DOHH2 (cell line): ENCODE data around the gene MPND.

Source experiments
- H3F3A ChIP-seq: fragments of 200-600 bp; sonication (generic), shearing (Covaris generic); 2 replicates; pipeline ENCODE4 v1.6.0; 2016; ENCODE audit warnings: antibody characterized with exemption, mild to moderate bottlenecking; ENCODE audit not compliant: control insufficient read depth, insufficient read depth
- H3K27ac ChIP-seq: fragments of 200-600 bp; sonication (generic); 2 replicates; pipeline ENCODE4 v1.5.1; 2014; ENCODE audit warnings: low read depth, mild to moderate bottlenecking, low read length, moderate library complexity
- H3K27me3 ChIP-seq: fragments of 200-600 bp; sonication (generic); 2 replicates; pipeline ENCODE4 v1.6.1; 2014; ENCODE audit warnings: mild to moderate bottlenecking, low read length, mixed read lengths; ENCODE audit not compliant: control insufficient read depth
- H3K36me3 ChIP-seq: fragments of 200-600 bp; sonication (generic); 2 replicates; pipeline ENCODE4 v1.6.1; 2014; ENCODE audit warnings: mild to moderate bottlenecking, low read length, moderate library complexity, mixed read lengths; ENCODE audit not compliant: control insufficient read depth
- H3K4me1 ChIP-seq: fragments of 200-600 bp; sonication (generic); 2 replicates; pipeline ENCODE4 v1.6.1; 2014; ENCODE audit warnings: mild to moderate bottlenecking, low read length, mixed read lengths; ENCODE audit not compliant: control insufficient read depth
- H3K4me2 ChIP-seq: fragments of 200-600 bp; sonication (generic); 2 replicates; pipeline ENCODE4 v1.6.0; 2014; ENCODE audit warnings: mild to moderate bottlenecking, low read length, moderate library complexity
- H3K4me3 ChIP-seq: fragments of 200-600 bp; sonication (generic); 2 replicates; pipeline ENCODE4 v1.5.1; 2014; ENCODE audit warnings: mild to moderate bottlenecking, low read length, mixed read lengths
- H3K79me2 ChIP-seq: fragments of 200-600 bp; sonication (generic); 2 replicates; pipeline ENCODE4 v1.6.1; 2014; ENCODE audit warnings: mild to moderate bottlenecking, low read length, mixed read lengths; ENCODE audit not compliant: control insufficient read depth
- H3K9me2 ChIP-seq: fragments of 200-600 bp; sonication (generic); replicated peaks from 2 replicates; pipeline ENCODE4 v1.6.1; 2014; ENCODE audit warnings: mild to moderate bottlenecking, low read length, mixed read lengths; ENCODE audit not compliant: control insufficient read depth
- H3K9me3 ChIP-seq: fragments of 200-600 bp; sonication (generic); 2 replicates; pipeline ENCODE4 v1.6.1; 2014; ENCODE audit warnings: antibody characterized with exemption, low read length, mixed read lengths; ENCODE audit not compliant: control insufficient read depth, insufficient read depth
- H4K20me1 ChIP-seq: fragments of 200-600 bp; sonication (generic); 2 replicates; pipeline ENCODE4 v1.6.0; 2014; ENCODE audit warnings: low read depth, mild to moderate bottlenecking, antibody characterized with exemption, low read length, moderate library complexity; ENCODE audit not compliant: control insufficient read depth, insufficient read depth
- CTCF ChIP-seq: fragments of 200-600 bp; sonication (generic); IDR thresholded peaks from one replicate; pipeline ENCODE4 v1.5.1; 2014; ENCODE audit warnings: antibody characterized with exemption, mild to moderate bottlenecking, low read depth, low read length; ENCODE audit not compliant: poor library complexity, severe bottlenecking
- EZH2phosphoT487 ChIP-seq: fragments of 200-600 bp; sonication (generic); IDR thresholded peaks from 2 replicates; pipeline ENCODE4 v1.6.1; 2017; ENCODE audit warnings: borderline replicate concordance, mild to moderate bottlenecking, antibody characterized with exemption, low read length, moderate library complexity, mixed read lengths

The MPND gene

GRCh38 chr19:4370418-4371041 lies 27.2 kb downstream of the MPND start:
- H3K36me3 ChIP-seq: peaks cover 25% of the 10 kb centered on the region
- TF ChIP-seq EZH2phosphoT487 (no peak), CTCF (no peak)
- peak overlapping the region; percentile 70 for H3K4me2 ChIP-seq

GRCh38 chr19:4371247-4372164 lies 28.1 kb downstream of the MPND start:
- peak overlapping the region; percentile 68; the same call in 1 of the 2 replicates for H3K4me3 ChIP-seq
- H3F3A ChIP-seq: 0 out of 2 replicates have a peak, but pooled peaks cover 3% of the 10 kb centered on the region
- H3K27me3 ChIP-seq: no peaks in the 10 kb centered on the region
- peaks cover 67% of the 10 kb centered on the region for H3K4me1 ChIP-seq
- no peaks in the 10 kb centered on the region for H3K9me3 ChIP-seq
- TF ChIP-seq CTCF: no peak
- TF ChIP-seq EZH2phosphoT487: no peak
- H3K79me2 ChIP-seq: peaks cover 78% of the 10 kb centered on the region
- H3K9me2 ChIP-seq: no peaks in the 10 kb centered on the region
- peaks cover 30% of the 10 kb centered on the region for H4K20me1 ChIP-seq
- peak overlapping the region; percentile 70 for H3K4me2 ChIP-seq
- H3K27ac ChIP-seq: no peak overlapping the region
- peaks cover 16% of the 10 kb centered on the region for H3K36me3 ChIP-seq

More at GRCh38 chr19:4370418-4371041, 27.2 kb downstream of the MPND start:
- Histone ChIP-seq H3K79me2 (peaks cover 69% of the 10 kb centered on the region), H3K27me3 (no peaks in the 10 kb centered on the region), H3F3A (0 out of 2 replicates have a peak, but pooled peaks cover 3% of the 10 kb centered on the region), H3K9me2 (no peaks in the 10 kb centered on the region), H4K20me1 (peaks cover 28% of the 10 kb centered on the region), H3K27ac (peak overlapping the region; percentile 82), H3K4me3 (peak overlapping the region; percentile 68), H3K4me1 (peaks cover 58% of the 10 kb centered on the region), H3K9me3 (no peaks in the 10 kb centered on the region)

GRCh38 chr19:4372165-4373012 lies 29.0 kb downstream of the MPND start:
- TF ChIP-seq EZH2phosphoT487 (no peak), CTCF (no peak)
- H4K20me1 ChIP-seq: peaks cover 37% of the 10 kb centered on the region

More at GRCh38 chr19:4372165-4373012, 29.0 kb downstream of the MPND start:
- Histone ChIP-seq H3K4me2 (no peak overlapping the region), H3K4me3 (no peak overlapping the region), H3K9me2 (no peaks in the 10 kb centered on the region), H3K9me3 (no peaks in the 10 kb centered on the region), H3K4me1 (peaks cover 76% of the 10 kb centered on the region), H3K36me3 (peaks cover 13% of the 10 kb centered on the region), H3F3A (0 out of 2 replicates have a peak, but pooled peaks cover 3% of the 10 kb centered on the region), H3K27me3 (no peaks in the 10 kb centered on the region), H3K27ac (no peak overlapping the region), H3K79me2 (peaks cover 87% of the 10 kb centered on the region)
